Testis (tissue), 3 donors: ENCODE data around the gene TAS2R30. TPM values are rescaled to one million over a fixed set of nuclear protein-coding genes. Genes with fewer than 3 reads are reported as not detected.

Experiments used
- DNase-seq: peaks from one replicate; pipeline ENCODE4 v3.0.0-alpha.2; 2019
- H3K27ac ChIP-seq, 2 donors: fragments of 200-600 bp; sonication (generic); one replicate each; pipeline ENCODE4 v1.5.1; 2019
- H3K27me3 ChIP-seq: fragments of 200-600 bp; sonication (generic); one replicate; pipeline ENCODE4 v1.5.1; 2019
- H3K36me3 ChIP-seq: fragments of 200-600 bp; sonication (generic); one replicate; pipeline ENCODE4 v1.5.1; 2017; ENCODE audit warnings: low read depth; ENCODE audit errors: missing control alignments
- H3K4me1 ChIP-seq: fragments of 200-600 bp; sonication (generic); one replicate; pipeline ENCODE4 v1.5.1; 2019
- H3K4me3 ChIP-seq, 2 donors: fragments of 200-600 bp; sonication (generic); one replicate each; pipeline ENCODE4 v1.5.1; 2017 to 2019
- H3K9me3 ChIP-seq: fragments of 200-600 bp; sonication (generic); one replicate; pipeline ENCODE4 v1.5.1; 2017
- POLR2A ChIP-seq: fragments of 450-650 bp; IDR thresholded peaks from one replicate; pipeline ENCODE4 v1.6.1; 2017; ENCODE audit warnings: antibody characterized with exemption, mild to moderate bottlenecking, moderate library complexity
- WGBS, 2 donors: methylation state at CpG; one replicate each; pipeline ENCODE4 v1.1.5; 2018; 5-methylcytosine and 5-hydroxymethylcytosine counted together
- intact Hi-C: fragments of 100-400 bp; cut with DNase I; formaldehyde crosslinking; loops from one replicate; pipeline ENCODE4 v1.15.1; 2023; ENCODE audit warnings: low total_unique reads
- polyA plus RNA-seq: library from polyadenylated mRNA; stranded (reverse); fragments of 350-450 nt; fragmentation: Illumina TruSeq; extraction: RNeasy Lipid Tissue Mini Kit (QIAGEN cat#74804); gene quantifications from one replicate; pipeline ENCODE4 v1.2.3, GENCODE V29; 2014; ENCODE audit warnings: low read depth, low replicate concordance; ENCODE audit not compliant: insufficient read depth
- total RNA-seq, 2 donors: library from RNA; depleted of rRNA; stranded (reverse); fragments of >200 nt; gene quantifications; one replicate each; pipeline ENCODE4 v1.2.3, GENCODE V29; 2016
- TF ChIP-seq, protein P1 (sequence below), 3 experiments: fragments of 450-650 bp in 2 of 3; fragments of 200-600 bp in 1 of 3; sonication (generic) in 1 of 3; IDR thresholded peaks; one replicate each; pipeline ENCODE4 v1.5.1; 2016 to 2019; ENCODE audit warnings: antibody characterized with exemption in 3 of 3, mild to moderate bottlenecking in 2 of 3, moderate library complexity in 1 of 3

TAS2R30 gene
- total and polyA plus RNA-seq, 3 donors from 2014 or later, result 11.1 to 11.3 TPM; not detected in 1

GRCh38 chr12:11164384-11164783 is 29.9 kb upstream of the TAS2R30 start:
- Histone ChIP-seq H3K27ac (no peak overlapping the region), H3K36me3 (no peaks in the 10 kb centered on the region), H3K27me3 (no peaks in the 10 kb centered on the region), H3K4me3 (no peak overlapping the region), H3K4me1 (no peaks in the 10 kb centered on the region), H3K9me3 (no peaks in the 10 kb centered on the region)
- DNase-seq, result no peak
- intact Hi-C loops, result no loop called here
- no peak for TF ChIP-seq POLR2A
- TF ChIP-seq, protein P1, sequence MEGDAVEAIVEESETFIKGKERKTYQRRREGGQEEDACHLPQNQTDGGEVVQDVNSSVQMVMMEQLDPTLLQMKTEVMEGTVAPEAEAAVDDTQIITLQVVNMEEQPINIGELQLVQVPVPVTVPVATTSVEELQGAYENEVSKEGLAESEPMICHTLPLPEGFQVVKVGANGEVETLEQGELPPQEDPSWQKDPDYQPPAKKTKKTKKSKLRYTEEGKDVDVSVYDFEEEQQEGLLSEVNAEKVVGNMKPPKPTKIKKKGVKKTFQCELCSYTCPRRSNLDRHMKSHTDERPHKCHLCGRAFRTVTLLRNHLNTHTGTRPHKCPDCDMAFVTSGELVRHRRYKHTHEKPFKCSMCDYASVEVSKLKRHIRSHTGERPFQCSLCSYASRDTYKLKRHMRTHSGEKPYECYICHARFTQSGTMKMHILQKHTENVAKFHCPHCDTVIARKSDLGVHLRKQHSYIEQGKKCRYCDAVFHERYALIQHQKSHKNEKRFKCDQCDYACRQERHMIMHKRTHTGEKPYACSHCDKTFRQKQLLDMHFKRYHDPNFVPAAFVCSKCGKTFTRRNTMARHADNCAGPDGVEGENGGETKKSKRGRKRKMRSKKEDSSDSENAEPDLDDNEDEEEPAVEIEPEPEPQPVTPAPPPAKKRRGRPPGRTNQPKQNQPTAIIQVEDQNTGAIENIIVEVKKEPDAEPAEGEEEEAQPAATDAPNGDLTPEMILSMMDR (IDR thresholded peaks at IDR 0.05), result no peak

DNA sequence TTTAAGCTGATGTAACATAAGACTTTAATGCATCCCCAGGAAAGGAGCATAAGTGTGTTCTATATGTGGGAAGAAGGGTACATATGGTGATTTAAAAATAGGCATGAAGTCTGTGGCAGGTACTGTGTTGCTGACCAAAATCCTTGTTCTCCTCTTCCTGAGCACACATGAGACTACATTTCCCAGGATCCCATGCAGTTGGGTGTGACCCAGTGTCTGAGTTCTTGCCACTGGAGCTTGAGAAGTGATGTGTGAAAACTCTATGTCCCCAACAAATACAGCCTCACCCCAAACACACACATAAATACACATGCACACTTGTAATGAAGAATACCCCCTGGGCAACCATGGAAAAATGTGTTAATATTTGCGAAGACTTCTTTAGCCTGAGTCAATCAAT is 28.1 kb upstream of the TAS2R30 start:
- DNase-seq, result no peak
- WGBS, 2 donors, result 95 to 100% methylated on average over 1 of the region's 1 CpG
- no peak overlapping the region for H3K4me3 ChIP-seq
- TF ChIP-seq POLR2A, result no peak
- TF ChIP-seq, protein P1 (IDR thresholded peaks at IDR 0.05), result no peak
- intact Hi-C loops, result no loop called here
- no peaks in the 10 kb centered on the region for H3K27me3 ChIP-seq
- H3K4me1 ChIP-seq, result no peaks in the 10 kb centered on the region
- H3K36me3 ChIP-seq, result no peaks in the 10 kb centered on the region
- H3K9me3 ChIP-seq, result no peaks in the 10 kb centered on the region
- no peak overlapping the region for H3K27ac ChIP-seq

GRCh38 chr12:11158885-11159444 is 24.5 kb upstream of the TAS2R30 start:
- Histone ChIP-seq H3K4me1 (no peaks in the 10 kb centered on the region), H3K27ac (no peak overlapping the region), H3K4me3 (no peak overlapping the region), H3K36me3 (no peaks in the 10 kb centered on the region), H3K9me3 (no peaks in the 10 kb centered on the region), H3K27me3 (no peaks in the 10 kb centered on the region)
- TF ChIP-seq, protein P1 (IDR thresholded peaks at IDR 0.05), result no peak
- TF ChIP-seq POLR2A, result no peak
- 57 to 76% methylated on average over 5 of the region's 5 CpGs for WGBS, 2 donors
- no peak for DNase-seq
- intact Hi-C loops, result no loop called here

GRCh38 chr12:11154400-11154925 is 20.0 kb upstream of the TAS2R30 start:
- DNase-seq, result no peak
- intact Hi-C loops, result no loop called here
- TF ChIP-seq, protein P1 (IDR thresholded peaks at IDR 0.05), result no peak
- TF ChIP-seq POLR2A, result no peak
- H3K4me3 ChIP-seq, result no peak overlapping the region
- no peaks in the 10 kb centered on the region for H3K36me3 ChIP-seq
- H3K4me1 ChIP-seq, result no peaks in the 10 kb centered on the region
- 96 to 98% methylated on average over 1 of the region's 1 CpG for WGBS, 2 donors
- H3K27me3 ChIP-seq, result no peaks in the 10 kb centered on the region
- no peak overlapping the region for H3K27ac ChIP-seq
- no peaks in the 10 kb centered on the region for H3K9me3 ChIP-seq

- H3K4me1 ChIP-seq, result no peaks in the 10 kb centered on the region
- TF ChIP-seq, protein P1 (IDR thresholded peaks at IDR 0.05), result no peak
- TF ChIP-seq POLR2A, result no peak
- no peaks in the 10 kb centered on the region for H3K36me3 ChIP-seq
- DNase-seq, result no peak
- intact Hi-C loops, result no loop called here
- H3K27ac ChIP-seq, result no peak overlapping the region
- no peak overlapping the region for H3K4me3 ChIP-seq
- H3K9me3 ChIP-seq, result no peaks in the 10 kb centered on the region
- WGBS, 2 donors, result 86 to 90% methylated on average over 2 of the region's 2 CpGs
- no peaks in the 10 kb centered on the region for H3K27me3 ChIP-seq
Observed at GRCh38 chr12:11152725-11153124, 18.3 kb upstream of the TAS2R30 start.
